ENCODE measurements around the gene MAMDC2.

DNA sequence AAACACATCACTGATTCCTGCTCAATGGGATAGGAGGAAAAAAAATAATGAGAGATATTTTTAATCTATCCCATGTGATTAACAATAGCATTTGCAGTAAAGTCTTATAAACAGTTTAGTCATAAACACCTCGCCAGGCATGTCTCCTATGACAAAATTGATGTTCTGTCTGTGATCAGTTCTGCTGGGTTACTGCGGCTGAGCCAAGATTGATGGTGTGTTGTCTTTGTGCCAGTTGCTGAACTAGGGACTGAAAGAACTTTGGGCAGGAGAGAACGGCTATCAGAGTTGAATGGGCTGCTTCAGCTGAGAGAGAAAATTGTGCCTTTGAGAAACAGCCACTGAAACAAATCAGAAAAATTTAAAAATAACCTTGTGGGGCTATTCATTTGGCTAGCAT lies 37.3 kb upstream of the MAMDC2 start:
- no peak for TF ChIP-seq POLR2A (IDR thresholded peaks at IDR 0.05)
- TF ChIP-seq, protein P1, sequence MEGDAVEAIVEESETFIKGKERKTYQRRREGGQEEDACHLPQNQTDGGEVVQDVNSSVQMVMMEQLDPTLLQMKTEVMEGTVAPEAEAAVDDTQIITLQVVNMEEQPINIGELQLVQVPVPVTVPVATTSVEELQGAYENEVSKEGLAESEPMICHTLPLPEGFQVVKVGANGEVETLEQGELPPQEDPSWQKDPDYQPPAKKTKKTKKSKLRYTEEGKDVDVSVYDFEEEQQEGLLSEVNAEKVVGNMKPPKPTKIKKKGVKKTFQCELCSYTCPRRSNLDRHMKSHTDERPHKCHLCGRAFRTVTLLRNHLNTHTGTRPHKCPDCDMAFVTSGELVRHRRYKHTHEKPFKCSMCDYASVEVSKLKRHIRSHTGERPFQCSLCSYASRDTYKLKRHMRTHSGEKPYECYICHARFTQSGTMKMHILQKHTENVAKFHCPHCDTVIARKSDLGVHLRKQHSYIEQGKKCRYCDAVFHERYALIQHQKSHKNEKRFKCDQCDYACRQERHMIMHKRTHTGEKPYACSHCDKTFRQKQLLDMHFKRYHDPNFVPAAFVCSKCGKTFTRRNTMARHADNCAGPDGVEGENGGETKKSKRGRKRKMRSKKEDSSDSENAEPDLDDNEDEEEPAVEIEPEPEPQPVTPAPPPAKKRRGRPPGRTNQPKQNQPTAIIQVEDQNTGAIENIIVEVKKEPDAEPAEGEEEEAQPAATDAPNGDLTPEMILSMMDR (IDR thresholded peaks at IDR 0.05), result no peak

Measured in Peyer's patch (tissue), 4 donors.